Upper lobe of left lung (tissue), 6 donors: ENCODE measurements around the gene S100A4. TPM values are rescaled to one million over a fixed set of nuclear protein-coding genes. Genes with fewer than 3 reads are reported as not detected.
"Not testable (repeated sequence)": the region's sequence is repeated elsewhere in the genome, so short reads cannot be mapped to it uniquely, and the experiment has no call there.

Experiments
- ATAC-seq, 2 donors: fragments of 200-7000 bp; cut with Tn5 transposase; one replicate each; pipeline ENCODE4 v1.9.1; 2022; ENCODE audit warnings: mild to moderate bottlenecking in 2 of 2, moderate library complexity in 2 of 2; ENCODE audit not compliant: low FRiP score in 2 of 2
- DNase-seq, 2 donors: peaks; one replicate each; pipeline ENCODE4 v3.0.0-alpha.2; 2019 to 2020
- H3K27ac ChIP-seq, 4 donors: fragments of 200-600 bp; sonication (generic); one replicate each; pipeline ENCODE4 v1.5.1; 2016 to 2019
- H3K27me3 ChIP-seq, 4 donors: fragments of 200-600 bp; sonication (generic); one replicate each; pipeline ENCODE4 v1.5.1; 2017 to 2019
- H3K36me3 ChIP-seq, 4 donors: fragments of 200-600 bp; sonication (generic); one replicate each; pipeline ENCODE4 v1.5.1; 2016 to 2019
- H3K4me1 ChIP-seq, 4 donors: fragments of 200-600 bp; sonication (generic); one replicate each; pipeline ENCODE4 v1.5.1; 2018 to 2019
- H3K4me3 ChIP-seq, 4 donors: fragments of 200-600 bp; sonication (generic); one replicate each; pipeline ENCODE4 v1.5.1; 2017 to 2019; ENCODE audit warnings: mild to moderate bottlenecking in 2 of 4, moderate library complexity in 1 of 4
- H3K9me3 ChIP-seq, 4 donors: fragments of 200-600 bp; sonication (generic); one replicate each; pipeline ENCODE4 v1.5.1; 2018 to 2019
- EP300 ChIP-seq, 4 donors: sonication (generic); formaldehyde crosslinking; IDR thresholded peaks; one replicate each; pipeline ENCODE4 v1.5.1; 2017; ENCODE audit warnings: antibody characterized with exemption in 4 of 4, control low read depth in 2 of 4
- POLR2A ChIP-seq, 4 donors: fragments of 450-650 bp; IDR thresholded peaks; one replicate each; pipeline ENCODE4 v1.5.1; 2016 to 2017; ENCODE audit warnings: antibody characterized with exemption in 4 of 4, mild to moderate bottlenecking in 2 of 4
- POLR2AphosphoS5 ChIP-seq, 2 donors: sonication (generic); formaldehyde crosslinking; IDR thresholded peaks; one replicate each; pipeline ENCODE4 v1.5.1; 2017; ENCODE audit warnings: antibody characterized with exemption in 2 of 2
- WGBS, 2 donors: methylation state at CpG; one replicate each; pipeline ENCODE4 v1.1.5; 2017 to 2018; 5-methylcytosine and 5-hydroxymethylcytosine counted together
- total RNA-seq, 6 donors: library from RNA; depleted of rRNA in 4 of 6; stranded (reverse); fragments of >200 nt in 4 of 6; gene quantifications; one replicate each; pipeline versions ENCODE4 v1.1.0 to v1.2.1, GENCODE V29; 2016 to 2021
- TF ChIP-seq, protein P1 (sequence below), 6 experiments: fragments of 450-650 bp in 4 of 6; fragments of 200-600 bp in 2 of 6; sonication (generic) in 2 of 6; IDR thresholded peaks; one replicate each; pipeline ENCODE4 v1.5.1; 2016 to 2019; ENCODE audit warnings: antibody characterized with exemption in 6 of 6
- donor health status: DM: no; HTN: no; CAD: no; lungs with moderate emphysema.
- donor health status: DM: no; HTN: yes; CAD: no; lungs with severe emphysema.

Gene S100A4
- total RNA-seq, 6 donors from 2014 or later = 234 to 983 (median 633) TPM

DNA sequence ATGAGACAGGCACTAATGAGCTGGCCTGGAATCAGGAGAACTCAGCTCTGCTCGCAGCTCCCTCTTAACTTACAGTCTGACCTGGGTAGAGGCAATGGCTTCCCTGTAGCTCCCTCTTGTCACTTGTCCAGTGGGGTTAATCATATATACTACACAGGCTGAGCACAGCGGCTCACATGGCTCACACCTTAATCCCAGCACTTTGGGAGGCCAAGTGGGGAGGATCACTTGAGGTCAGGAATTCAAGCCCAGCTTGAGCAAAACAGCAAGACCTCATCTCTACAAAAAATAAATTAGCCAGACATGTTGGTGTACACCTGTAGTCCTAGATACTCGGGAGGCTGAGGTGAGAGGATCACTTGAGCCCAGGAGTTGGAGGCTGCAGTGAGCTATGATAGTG is 14.0 kb downstream of the S100A4 start:
- ATAC-seq (no peak), DNase-seq (no peak)
- peak overlapping the region in 3 of 4 donors; percentile 98 to 100 (median 100) for H3K27ac ChIP-seq
- WGBS, 2 donors = 90 to 94% methylated on average over 3 of the region's 3 CpGs
- peaks cover 36 to 46% (median 40%) of the 10 kb centered on the region in 4 donors for H3K4me1 ChIP-seq
- TF ChIP-seq EP300 (IDR thresholded peaks at IDR 0.05) (no peak), POLR2AphosphoS5 (IDR thresholded peaks at IDR 0.05) (no peak), POLR2A (IDR thresholded peaks at IDR 0.05) (no peak)
- H3K4me3 ChIP-seq = no peak overlapping the region
- no peaks in the 10 kb centered on the region for H3K27me3 ChIP-seq
- H3K36me3 ChIP-seq = peaks cover 0 to 16% (median 8%) of the 10 kb centered on the region in 4 donors
- H3K9me3 ChIP-seq = no peaks in the 10 kb centered on the region

DNA sequence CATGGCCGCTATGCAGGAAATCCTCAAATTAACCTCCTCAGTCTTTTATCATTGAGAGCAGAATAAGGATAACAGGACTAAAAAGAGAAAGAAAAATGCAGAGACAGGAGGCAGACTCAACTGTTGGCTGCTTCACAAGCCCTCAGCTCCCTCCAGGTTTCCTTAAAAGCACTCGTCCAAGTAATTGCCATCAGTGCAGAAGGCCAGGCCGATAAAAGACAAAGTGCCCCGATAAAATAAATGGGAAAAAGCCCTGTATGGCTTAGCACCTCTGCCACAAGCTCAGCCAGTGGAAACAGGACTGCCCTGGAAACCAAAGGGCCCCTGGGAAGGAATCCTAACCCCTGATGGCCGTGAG is 17.9 kb downstream of the S100A4 start:
- ATAC-seq (no peak), DNase-seq (no peak)
- Histone ChIP-seq H3K4me3 (no peak overlapping the region), H3K36me3 (peaks cover 0 to 4% (median 0%) of the 10 kb centered on the region in 4 donors), H3K27me3 (no peaks in the 10 kb centered on the region), H3K4me1 (peaks cover 12 to 25% (median 22%) of the 10 kb centered on the region in 4 donors), H3K27ac (no peak overlapping the region), H3K9me3 (no peaks in the 10 kb centered on the region)
- WGBS, 2 donors = 88 to 91% methylated on average over 5 of the region's 5 CpGs
- TF ChIP-seq POLR2AphosphoS5 (IDR thresholded peaks at IDR 0.05) = no peak
- TF ChIP-seq, protein P1, sequence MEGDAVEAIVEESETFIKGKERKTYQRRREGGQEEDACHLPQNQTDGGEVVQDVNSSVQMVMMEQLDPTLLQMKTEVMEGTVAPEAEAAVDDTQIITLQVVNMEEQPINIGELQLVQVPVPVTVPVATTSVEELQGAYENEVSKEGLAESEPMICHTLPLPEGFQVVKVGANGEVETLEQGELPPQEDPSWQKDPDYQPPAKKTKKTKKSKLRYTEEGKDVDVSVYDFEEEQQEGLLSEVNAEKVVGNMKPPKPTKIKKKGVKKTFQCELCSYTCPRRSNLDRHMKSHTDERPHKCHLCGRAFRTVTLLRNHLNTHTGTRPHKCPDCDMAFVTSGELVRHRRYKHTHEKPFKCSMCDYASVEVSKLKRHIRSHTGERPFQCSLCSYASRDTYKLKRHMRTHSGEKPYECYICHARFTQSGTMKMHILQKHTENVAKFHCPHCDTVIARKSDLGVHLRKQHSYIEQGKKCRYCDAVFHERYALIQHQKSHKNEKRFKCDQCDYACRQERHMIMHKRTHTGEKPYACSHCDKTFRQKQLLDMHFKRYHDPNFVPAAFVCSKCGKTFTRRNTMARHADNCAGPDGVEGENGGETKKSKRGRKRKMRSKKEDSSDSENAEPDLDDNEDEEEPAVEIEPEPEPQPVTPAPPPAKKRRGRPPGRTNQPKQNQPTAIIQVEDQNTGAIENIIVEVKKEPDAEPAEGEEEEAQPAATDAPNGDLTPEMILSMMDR (IDR thresholded peaks at IDR 0.05) = no peak
- no peak for TF ChIP-seq POLR2A (IDR thresholded peaks at IDR 0.05)
- no peak for TF ChIP-seq EP300 (IDR thresholded peaks at IDR 0.05)

DNA sequence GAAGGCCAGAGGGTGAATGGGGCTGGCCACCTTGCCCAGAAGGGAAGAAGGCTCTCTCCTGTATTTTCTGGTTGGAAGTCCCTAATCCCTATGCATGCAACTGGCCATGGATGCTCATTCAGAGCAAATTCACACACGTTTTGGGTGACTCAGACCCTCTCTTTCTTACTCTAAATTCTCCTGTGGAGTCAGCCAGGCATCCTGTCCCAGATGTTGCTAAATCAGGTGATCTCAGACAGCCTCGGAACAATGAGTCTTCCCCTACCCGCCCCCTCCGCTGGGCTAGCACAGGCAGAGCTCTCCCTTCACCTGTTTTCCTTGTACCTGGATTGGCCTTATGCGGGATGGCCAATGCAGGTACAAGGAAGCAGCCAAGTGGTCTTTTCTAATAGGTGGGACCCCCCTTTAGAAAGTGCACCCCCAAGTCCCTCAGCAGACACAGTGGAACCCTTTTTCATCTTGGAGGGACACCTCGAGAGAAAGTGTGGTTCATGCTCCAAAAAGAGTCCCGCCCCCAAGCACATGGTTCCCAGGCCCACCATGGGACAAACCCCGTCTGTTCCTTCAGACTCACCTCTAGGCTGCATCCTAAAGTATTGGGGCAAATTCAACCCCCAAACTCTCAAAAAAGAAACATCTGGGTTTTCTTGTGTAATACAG is 18.5 kb downstream of the S100A4 start:
- ATAC-seq = no peak
- Histone ChIP-seq H3K9me3 (no peaks in the 10 kb centered on the region), H3K4me1 (peaks cover 7 to 20% (median 17%) of the 10 kb centered on the region in 4 donors), H3K27me3 (no peaks in the 10 kb centered on the region), H3K36me3 (peaks cover 0 to 4% (median 0%) of the 10 kb centered on the region in 4 donors), H3K27ac (no peak overlapping the region), H3K4me3 (no peak overlapping the region)
- WGBS, 2 donors = 84 to 95% methylated on average over 8 of the region's 8 CpGs
- DNase-seq = no peak
- TF ChIP-seq, protein P1 (IDR thresholded peaks at IDR 0.05) = no peak
- no peak for TF ChIP-seq POLR2A (IDR thresholded peaks at IDR 0.05)

DNA sequence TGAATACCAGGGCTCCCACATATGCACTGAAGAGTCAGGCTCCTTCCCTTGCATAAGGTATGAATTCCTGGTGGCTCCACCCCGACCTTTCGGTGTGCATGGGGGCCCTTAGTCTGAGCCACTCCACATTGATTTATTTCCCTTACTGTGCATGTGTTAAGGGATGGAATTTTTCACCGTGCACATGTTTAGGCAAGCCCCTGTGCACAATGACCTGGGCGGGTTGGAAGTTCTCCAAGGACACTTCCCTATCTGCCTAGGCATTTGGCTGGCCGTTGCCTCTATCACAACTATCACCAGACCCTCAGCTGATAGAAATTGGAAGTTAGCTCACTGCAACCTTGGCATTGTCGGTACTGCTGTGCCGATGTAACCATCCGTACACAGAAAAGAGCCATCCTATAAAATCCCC is 19.5 kb downstream of the S100A4 start:
- peak overlapping the region in 1 of 4 donors; percentile 11 for H3K27ac ChIP-seq
- ATAC-seq = no peak
- peaks cover 0 to 4% (median 0%) of the 10 kb centered on the region in 4 donors for H3K36me3 ChIP-seq
- DNase-seq = no peak
- no peak overlapping the region for H3K4me3 ChIP-seq
- peaks cover 0 to 12% (median 10%) of the 10 kb centered on the region in 4 donors for H3K4me1 ChIP-seq
- H3K9me3 ChIP-seq = no peaks in the 10 kb centered on the region
- TF ChIP-seq POLR2A (IDR thresholded peaks at IDR 0.05) (no peak), POLR2AphosphoS5 (IDR thresholded peaks at IDR 0.05) (no peak), EP300 (IDR thresholded peaks at IDR 0.05) (no peak)
- TF ChIP-seq, protein P1 (IDR thresholded peaks at IDR 0.05) = no peak
- no peaks in the 10 kb centered on the region for H3K27me3 ChIP-seq
- WGBS, 2 donors = 24 to 41% methylated on average over 8 of the region's 8 CpGs

DNA sequence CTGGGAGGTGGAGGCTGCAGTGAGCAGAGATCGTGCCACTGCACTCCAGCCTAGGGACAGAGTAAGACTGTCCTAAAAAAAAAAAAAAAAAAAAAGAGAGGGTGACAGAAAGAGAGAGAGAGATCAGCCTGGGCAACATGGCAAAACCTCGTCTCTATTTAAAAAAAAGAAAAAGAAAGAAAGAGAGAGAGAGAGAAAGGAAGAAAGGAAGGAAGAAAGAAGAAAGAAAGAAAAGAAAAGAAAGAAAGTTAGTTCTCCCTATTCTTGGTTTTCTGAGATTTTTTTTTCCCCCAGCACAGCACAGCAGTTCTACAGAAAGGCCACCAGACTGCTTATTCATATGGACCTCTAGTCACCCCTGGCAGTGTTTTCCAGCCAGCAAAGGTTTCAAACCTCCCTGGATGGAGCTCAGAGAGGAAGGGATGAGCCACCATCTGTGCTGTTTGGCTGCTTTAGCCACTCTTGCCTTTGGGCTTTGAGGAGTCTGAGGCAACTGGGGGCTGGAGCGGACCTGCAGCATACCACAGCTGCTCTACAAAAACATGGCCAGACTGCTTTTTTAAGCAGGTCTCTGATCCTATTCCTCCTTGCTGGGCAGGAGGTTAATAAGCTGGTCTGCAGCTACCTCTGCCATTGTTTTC is 20.4 kb downstream of the S100A4 start:
- peaks cover 0 to 4% (median 0%) of the 10 kb centered on the region in 4 donors for H3K36me3 ChIP-seq
- no peak overlapping the region for H3K27ac ChIP-seq
- peak in 1 of 2 donors; percentile 75 for ATAC-seq
- 44 to 61% methylated on average over 2 to 3 of the region's 3 CpGs for WGBS, 2 donors
- DNase-seq = no peak
- H3K4me3 ChIP-seq = no peak overlapping the region
- TF ChIP-seq, protein P1 (IDR thresholded peaks at IDR 0.05) = no peak
- TF ChIP-seq POLR2A (IDR thresholded peaks at IDR 0.05) (no peak), EP300 (IDR thresholded peaks at IDR 0.05) (no peak), POLR2AphosphoS5 (IDR thresholded peaks at IDR 0.05) (no peak)
- no peaks in the 10 kb centered on the region for H3K9me3 ChIP-seq
- peaks cover 0 to 12% (median 10%) of the 10 kb centered on the region in 4 donors for H3K4me1 ChIP-seq
- H3K27me3 ChIP-seq = no peaks in the 10 kb centered on the region

DNA sequence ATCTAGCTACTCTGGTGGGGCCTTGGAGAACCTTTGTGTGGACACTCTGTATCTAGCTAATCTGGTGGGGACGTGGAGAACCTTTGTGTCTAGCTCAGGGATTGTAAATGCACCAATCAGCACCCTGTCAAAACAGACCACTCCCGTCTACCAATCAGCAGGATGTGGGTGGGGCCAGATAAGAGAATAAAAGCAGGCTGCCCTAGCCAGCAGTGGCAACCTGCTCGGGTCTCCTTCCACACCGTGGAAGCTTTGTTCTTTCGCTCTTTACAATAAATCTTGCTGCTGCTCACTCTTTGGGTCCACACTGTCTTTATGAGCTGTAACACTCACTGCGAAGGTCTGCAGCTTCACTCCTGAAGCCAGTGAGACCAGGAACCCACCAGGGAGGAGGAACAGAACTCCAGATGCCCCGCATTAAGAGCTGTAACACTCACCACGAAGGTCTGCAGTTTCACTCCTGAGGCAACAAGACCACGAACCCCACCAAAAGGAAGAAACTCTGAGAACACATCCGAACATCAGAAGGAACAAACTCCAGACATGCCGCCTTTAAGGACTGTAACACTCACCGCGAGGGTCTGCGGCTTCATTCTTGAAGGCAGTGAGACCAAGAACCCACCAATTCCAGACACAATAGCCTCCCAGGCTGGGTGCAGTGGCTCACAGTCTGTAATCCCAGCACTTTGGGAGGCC is 23.1 kb downstream of the S100A4 start:
- WGBS, 2 donors = 76 to 80% methylated on average over 14 of the region's 14 CpGs
- not testable (repeated sequence) for H3K9me3 ChIP-seq, ATAC-seq, H3K4me3 ChIP-seq, H3K27ac ChIP-seq, DNase-seq, H3K27me3 ChIP-seq, H3K36me3 ChIP-seq
- peaks cover 0 to 17% (median 12%) of the 10 kb centered on the region in 4 donors for H3K4me1 ChIP-seq

DNA sequence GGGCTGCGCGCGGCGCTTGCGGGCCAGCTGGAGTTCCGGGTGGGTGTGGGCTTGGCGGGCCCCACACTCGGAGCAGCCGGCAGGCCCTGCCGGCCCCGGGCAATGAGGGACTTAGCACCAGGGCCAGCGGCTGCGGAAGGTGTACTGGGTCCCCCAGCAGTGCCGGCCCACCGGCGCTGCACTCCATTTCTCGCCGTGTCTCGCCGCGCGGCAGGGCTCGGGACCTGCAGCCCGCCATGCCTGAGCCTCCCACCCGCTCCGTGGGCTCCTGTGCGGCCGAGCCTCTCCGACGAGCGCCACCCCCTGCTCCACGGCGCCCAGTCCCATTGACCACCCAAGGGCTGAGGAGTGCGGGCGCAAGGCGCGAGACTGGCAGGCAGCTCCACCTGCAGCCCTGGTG is 23.8 kb downstream of the S100A4 start:
- peak in 1 of 2 donors; percentile 70 for DNase-seq
- not testable (repeated sequence) for H3K9me3 ChIP-seq, H3K27ac ChIP-seq, ATAC-seq, H3K27me3 ChIP-seq, H3K4me3 ChIP-seq, H3K36me3 ChIP-seq
- WGBS, 2 donors = 96 to 98% methylated on average over 23 to 36 of the region's 37 CpGs
- peaks cover 0 to 17% (median 11%) of the 10 kb centered on the region in 4 donors for H3K4me1 ChIP-seq
